NCI-H146 (cell line): Measurements from ENCODE around the gene MRPL30.
"Not testable (repeated sequence)": the region's sequence is repeated elsewhere in the genome, so short reads cannot be mapped to it uniquely, and the experiment has no call there.

Experiments used
- DNase-seq: peaks from one replicate; lab custom pipeline; 2025; lab: John Stamatoyannopoulos, UW

MRPL30 gene

DNA sequence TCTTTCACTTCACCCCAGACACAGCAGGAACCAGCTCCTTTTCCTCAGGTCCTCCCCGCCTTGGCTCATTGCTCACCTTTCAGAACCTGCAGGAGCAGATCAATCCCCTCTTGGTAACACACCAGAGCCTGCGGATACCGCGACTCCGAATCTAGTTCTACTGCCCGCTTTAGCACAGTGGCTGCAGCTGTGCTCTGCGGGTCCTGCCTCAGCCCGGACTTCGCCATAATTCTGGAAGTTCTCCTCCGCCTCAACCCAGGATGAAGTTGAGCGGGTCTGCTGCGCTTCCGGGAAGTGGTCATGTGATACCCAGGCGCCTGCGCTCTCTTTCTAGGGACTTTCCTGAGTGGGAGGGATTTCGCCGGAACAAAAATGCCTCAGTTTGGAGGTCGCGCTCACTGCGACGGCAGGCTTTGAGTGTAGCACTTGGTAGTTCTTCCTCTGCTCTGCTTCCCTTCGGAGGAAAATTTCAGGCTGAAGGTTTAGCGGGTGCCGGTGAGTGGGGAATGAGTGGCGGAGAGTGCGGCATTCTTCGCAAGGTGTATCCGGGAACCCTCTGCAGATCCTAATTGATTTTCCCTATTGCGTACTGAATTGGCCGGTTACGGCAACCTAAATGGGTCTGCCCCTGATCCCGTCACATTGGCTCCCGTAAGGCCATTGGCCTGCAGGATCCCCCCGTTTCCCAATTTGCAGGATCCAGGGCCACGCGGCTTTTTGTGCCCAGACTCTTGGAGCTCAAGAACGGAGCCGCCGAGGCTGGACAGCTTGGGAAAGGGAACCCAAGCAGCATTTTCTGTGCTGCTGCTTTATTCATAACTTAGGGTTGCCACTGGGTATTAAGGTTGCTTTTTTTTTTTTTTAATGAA lies at the start of gene MRPL30, which contains the start of gene MITD1:
MRPL30 (plus strand) TSS at position 430 of the 869 bp plus-strand sequence. CDS start 5,020 bp downstream, outside the sequence.
MITD1 (minus strand) TSS at position 304 of the 869 bp plus-strand sequence; CDS start at position 227, 77 bp downstream.
- DNase-seq: peak; percentile 93

GRCh38 chr2:99135044-99135556 lies 45.9 kb upstream of the MRPL30 start:
- DNase-seq: not testable (repeated sequence)

DNA sequence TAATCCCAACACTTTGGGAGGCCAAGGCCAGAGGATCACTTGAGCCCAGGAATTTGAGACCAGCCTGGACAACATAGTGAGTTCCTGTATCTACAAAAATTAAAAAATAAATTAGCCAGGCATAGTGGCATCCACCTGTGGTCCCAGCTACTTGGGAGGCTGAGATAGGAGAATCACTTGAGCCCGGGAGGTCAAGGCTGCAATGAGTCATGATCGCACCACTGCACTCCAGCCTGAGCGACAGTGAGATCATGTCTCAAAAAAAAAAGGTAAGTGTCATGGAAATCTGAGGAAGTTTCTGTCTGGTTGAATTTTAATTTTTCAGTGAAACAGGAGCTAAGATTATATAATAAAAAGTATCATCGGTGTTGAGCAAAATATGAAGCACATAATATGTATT lies 42.0 kb upstream of the MRPL30 start:
- no peak for DNase-seq

GRCh38 chr2:99140056-99140859 lies 40.7 kb upstream of the MRPL30 start:
- DNase-seq: no peak

DNA sequence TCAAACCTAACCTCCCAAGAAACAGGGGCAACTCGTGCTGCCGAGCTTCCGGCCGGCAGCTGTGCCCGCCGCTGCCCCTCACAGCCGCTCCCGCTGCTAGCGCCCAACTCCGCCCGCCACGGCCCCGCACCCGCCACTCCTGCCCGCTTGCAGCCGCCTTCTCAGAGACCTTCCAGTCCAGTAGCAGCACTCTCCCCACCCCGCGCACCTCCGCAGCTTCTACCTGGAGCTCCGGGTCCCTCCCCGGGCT lies 40.2 kb upstream of the MRPL30 start:
- no peak for DNase-seq

- peak; percentile 99 for DNase-seq
These were observed 39.6 kb upstream of the MRPL30 start, which contains the start of gene C2orf15 for GRCh38 chr2:99141110-99142108. Gene C2orf15 (plus strand): TSS chr2:99141707. CDS start chr2:99150559, 8,852 bp downstream.

- DNase-seq: no peak
These were observed 30.3 kb upstream of the MRPL30 start for GRCh38 chr2:99150706-99151105.

DNA sequence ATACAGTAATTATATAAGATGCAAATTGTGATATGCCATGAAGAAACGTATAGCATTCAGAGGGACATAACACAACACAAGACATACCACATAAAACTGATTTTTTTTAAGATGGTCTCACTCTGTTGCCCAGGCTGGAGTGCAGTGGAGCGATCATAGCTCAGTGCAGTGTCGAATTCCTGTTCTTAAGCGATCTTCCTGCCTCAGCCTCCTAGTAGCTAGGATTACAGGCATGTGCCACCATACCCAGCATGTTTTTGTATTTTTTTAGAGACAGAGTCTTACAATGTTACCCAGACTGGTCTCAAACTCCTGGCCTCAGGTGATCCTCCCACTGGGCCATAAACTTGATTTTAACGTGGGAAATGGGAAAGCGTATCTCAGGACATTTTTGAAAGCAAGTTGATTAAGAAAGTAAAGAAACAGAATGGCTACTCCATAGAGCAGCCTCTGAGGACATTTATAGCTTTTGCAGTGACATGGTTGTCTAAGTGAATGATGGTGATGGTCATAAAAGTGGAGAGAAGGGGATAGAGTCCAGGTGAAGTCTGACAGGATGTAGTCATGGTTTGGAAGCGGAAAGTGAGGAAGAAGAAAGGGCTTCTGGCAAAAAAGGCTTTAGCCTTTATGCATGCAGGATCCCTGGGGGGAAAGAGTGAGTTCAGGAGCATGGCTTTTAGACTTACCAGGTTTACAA lies 28.6 kb upstream of the MRPL30 start:
- no peak for DNase-seq

DNA sequence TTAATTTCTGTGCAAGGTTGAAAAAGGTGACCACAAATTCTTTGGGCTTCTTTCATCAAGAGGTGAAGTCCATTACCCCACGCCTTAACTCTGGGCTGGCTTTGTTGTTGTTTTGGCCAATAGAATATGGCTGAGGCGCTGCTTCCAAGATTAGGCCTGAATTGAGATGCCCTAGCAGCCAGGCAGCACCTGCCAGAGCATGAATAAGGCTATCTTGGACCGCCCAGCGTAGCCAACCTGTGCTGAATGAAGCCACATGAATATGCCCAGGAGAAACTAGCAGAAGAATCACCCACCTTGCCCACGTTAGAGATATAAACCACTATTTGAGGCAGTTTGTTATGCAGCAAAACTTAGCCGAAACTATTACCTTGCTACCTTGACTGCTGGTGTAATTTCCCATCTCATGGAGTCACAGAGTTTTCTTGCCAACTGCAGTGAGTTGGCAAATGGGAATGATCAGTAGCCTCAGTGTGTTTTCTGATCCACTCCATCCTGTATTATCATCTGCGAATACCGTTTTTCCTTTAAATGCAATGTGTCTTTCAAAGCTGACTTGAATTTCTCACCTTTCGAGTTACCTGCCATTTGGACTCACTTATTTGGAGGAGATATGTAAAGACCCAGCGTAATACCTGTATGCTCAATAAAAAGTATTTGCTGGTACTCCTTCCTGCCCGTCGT lies 26.9 kb upstream of the MRPL30 start:
- DNase-seq: no peak

- DNase-seq: peak; percentile 92
These were observed 26.1 kb upstream of the MRPL30 start, which contains the start of the genes LIPT1 and TSGA10 for GRCh38 chr2:99154643-99155536. Gene LIPT1 (plus strand): TSS chr2:99154967. CDS start chr2:99161958, 6,991 bp downstream. Gene TSGA10 (minus strand): TSS chr2:99154942. CDS start chr2:99109439, 45,503 bp downstream.

DNA sequence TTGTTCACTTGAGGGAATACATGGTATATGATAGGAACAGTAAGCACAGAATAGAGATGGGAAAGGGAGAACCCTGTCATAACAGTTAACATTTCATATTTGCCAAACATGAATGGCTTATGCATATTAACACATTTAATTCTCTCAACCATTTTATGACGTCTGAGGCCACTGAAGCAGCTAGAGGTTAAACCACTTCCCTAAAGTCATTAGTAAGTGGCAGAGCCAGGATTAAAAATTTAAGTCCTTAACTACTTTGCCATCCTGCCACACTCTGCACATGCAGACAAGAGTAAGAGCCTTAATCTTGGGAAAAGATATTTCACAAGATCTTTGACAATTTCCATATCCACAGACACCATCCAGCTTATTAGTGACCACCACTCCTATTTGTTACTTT lies 24.1 kb upstream of the MRPL30 start:
- no peak for DNase-seq

DNA sequence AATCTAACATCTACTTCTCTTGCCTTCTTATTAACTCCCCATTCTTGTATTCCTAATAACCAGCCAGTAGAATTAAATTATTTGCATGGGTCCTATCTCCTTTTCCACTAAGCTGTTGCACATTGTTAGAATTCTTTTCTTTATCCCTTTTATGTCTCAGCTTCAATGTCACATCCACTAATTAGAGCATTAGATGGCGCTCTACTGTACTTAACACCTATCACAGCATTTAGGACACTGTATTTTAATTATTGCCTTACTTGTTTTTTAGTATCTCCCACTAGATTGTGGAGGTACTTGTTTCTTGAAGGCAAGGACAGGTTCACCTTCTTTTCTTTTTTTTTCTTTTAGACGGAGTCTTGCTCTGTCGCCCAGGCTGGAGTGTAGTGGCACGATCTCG lies 22.4 kb upstream of the MRPL30 start:
- DNase-seq: no peak

- no peak for DNase-seq
These were observed 21.4 kb upstream of the MRPL30 start for GRCh38 chr2:99159594-99159993.

DNA sequence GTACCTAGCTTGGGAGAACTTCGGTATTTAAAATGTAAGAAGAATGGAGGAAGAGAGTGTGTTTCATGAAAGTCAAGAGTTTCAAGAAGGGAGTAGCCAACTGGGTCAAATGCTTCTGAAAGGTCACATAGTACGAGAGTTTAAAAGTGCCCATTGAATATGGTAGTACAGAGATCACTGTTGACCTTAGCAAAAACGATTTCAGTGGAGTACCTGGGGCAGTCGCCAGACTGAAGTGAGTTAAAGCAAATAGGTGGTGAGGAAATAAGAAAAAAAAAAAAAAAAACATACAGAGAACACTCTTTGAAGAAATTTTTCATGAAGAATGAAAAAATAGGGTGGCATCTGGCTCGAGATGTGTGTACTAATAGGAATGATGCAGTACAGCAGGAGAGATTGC lies 14.8 kb upstream of the MRPL30 start:
- no peak for DNase-seq

- no peak for DNase-seq
These were observed 11.4 kb upstream of the MRPL30 start for GRCh38 chr2:99169534-99169933.

DNA sequence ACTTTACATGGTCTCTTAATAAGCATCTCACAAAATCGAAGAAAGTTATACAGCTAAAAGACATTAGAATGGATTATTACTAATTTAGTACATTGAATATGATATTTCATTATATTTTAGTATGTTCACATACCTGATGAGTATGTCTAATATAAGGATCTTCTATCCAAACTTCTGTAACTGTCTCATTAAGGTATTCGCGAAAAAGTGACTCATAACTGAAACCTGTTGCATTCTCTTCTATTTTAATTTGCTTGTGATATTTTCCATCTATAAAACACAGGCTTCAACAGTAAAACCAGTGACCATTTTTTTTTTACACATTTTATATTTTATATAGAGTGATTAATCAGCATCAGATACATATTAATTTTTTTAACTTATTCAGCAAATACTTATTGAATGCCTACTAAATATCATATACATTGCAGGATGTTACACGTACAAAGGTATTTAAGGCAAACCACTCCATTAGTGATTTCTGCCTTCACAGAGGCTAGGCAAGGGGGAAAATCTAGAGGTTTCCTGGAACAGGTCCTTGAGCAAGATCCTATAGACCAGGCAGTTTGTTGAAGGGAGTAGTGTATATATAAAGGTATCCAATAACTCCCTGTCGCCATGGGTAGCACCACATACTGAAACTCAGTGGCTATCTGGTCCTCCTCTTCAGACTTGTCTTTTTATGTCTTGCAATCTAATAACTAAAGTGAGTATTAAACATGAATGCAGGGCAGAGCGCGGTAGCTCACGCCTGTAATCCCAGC lies 9.4 kb upstream of the MRPL30 start:
- no peak for DNase-seq

DNA sequence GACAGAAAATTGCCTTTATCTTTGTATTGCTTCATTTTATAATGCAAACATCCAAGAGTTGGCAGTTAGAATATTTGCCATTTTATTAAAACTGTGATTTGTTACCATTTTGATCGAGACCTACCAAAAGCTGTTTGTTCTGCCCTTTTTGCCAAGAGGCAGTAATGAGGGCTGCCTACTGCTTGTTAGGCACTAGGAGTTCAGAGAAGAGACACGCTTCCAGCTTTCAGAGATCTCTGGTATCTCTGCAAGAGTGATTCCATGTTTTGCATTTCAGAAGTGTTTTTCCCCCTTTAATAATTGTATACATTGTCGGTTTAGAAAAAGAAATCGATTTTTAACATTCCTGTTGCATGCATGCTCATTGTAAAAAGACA lies 628 bp downstream of the MRPL30 start:
- DNase-seq: peak; percentile 11

DNA sequence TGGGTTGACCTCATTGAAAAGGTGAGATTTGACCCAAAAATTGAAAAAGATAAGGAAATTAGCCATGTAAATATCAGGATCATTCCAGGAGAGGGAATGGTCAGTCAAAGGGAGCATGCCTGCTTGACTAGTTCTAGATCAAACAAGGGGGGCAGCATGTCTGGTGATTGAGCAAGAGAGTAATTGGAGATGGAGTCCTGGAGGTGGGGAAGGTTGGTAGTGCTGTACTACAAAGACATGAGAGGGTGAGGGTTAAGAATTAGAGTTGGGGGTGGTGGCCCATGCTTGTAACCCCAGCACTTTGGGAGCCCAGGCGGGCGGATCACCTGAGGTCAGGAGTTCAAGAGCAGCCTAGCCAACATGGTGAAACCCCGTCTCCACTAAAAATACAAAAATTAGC lies 2.0 kb downstream of the MRPL30 start:
- DNase-seq: no peak
